ENCODE data around the gene LIPH.

The LIPH gene

DNA sequence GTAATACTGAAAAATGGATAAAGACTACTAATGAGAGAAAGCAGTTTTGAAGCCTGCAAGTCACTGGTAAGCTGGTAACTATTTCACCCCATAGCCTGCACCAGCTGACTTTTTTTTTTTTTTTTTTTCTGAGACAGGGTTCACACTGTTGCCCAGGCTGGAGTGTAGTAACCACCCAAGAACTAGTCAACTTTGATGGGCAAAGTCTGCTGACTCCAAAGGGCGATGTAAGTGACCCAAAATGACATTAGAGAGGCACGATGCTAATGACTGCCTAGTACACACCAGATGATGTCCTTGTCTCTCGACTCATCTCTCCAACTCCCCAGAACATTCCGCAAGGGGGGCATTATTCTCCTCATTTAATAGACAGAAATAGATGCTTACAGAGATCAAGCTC lies 40.7 kb downstream of the LIPH start:
- H3K27me3 ChIP-seq (replicated peaks), result no peaks in the 10 kb centered on the region
- H3K27ac ChIP-seq, result no peak overlapping the region
- in situ Hi-C loops (cut with HindIII; ENCODE audit: low pct_ligation_motif_present, low sequenced_read_pairs), result no loop called here
- no peaks in the 10 kb centered on the region for H3K36me3 ChIP-seq (replicated peaks)
- TF ChIP-seq, protein P1, sequence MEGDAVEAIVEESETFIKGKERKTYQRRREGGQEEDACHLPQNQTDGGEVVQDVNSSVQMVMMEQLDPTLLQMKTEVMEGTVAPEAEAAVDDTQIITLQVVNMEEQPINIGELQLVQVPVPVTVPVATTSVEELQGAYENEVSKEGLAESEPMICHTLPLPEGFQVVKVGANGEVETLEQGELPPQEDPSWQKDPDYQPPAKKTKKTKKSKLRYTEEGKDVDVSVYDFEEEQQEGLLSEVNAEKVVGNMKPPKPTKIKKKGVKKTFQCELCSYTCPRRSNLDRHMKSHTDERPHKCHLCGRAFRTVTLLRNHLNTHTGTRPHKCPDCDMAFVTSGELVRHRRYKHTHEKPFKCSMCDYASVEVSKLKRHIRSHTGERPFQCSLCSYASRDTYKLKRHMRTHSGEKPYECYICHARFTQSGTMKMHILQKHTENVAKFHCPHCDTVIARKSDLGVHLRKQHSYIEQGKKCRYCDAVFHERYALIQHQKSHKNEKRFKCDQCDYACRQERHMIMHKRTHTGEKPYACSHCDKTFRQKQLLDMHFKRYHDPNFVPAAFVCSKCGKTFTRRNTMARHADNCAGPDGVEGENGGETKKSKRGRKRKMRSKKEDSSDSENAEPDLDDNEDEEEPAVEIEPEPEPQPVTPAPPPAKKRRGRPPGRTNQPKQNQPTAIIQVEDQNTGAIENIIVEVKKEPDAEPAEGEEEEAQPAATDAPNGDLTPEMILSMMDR (IDR thresholded peaks at IDR 0.05; ENCODE audit: low read depth, low read length, missing control alignments), result no peak
- no peak for DNase-seq
- no peak overlapping the region for H3K4me3 ChIP-seq (ENCODE audit: low read depth, low read length)

GRCh38 chr3:185508335-185508991 lies 43.9 kb downstream of the LIPH start:
- in situ Hi-C loops (cut with HindIII; ENCODE audit: low pct_ligation_motif_present, low sequenced_read_pairs), result no loop called here
- DNase-seq, result no peak
- H3K27ac ChIP-seq, result no peak overlapping the region

GRCh38 chr3:185507883-185508282 lies 44.5 kb downstream of the LIPH start:
- no peaks in the 10 kb centered on the region for H3K27me3 ChIP-seq (replicated peaks)
- DNase-seq, result no peak
- in situ Hi-C loops (cut with HindIII; ENCODE audit: low pct_ligation_motif_present, low sequenced_read_pairs), result no loop called here
- H3K27ac ChIP-seq, result no peak overlapping the region
- H3K4me3 ChIP-seq (ENCODE audit: low read depth, low read length), result no peak overlapping the region
- H3K36me3 ChIP-seq (replicated peaks), result no peaks in the 10 kb centered on the region
- TF ChIP-seq, protein P1 (IDR thresholded peaks at IDR 0.05; ENCODE audit: low read depth, low read length, missing control alignments), result no peak

More at GRCh38 chr3:185508335-185508991, 43.9 kb downstream of the LIPH start:
- no peaks in the 10 kb centered on the region for H3K27me3 ChIP-seq (replicated peaks)
- TF ChIP-seq, protein P1 (IDR thresholded peaks at IDR 0.05; ENCODE audit: low read depth, low read length, missing control alignments), result no peak
- no peak overlapping the region for H3K4me3 ChIP-seq (ENCODE audit: low read depth, low read length)
- no peaks in the 10 kb centered on the region for H3K36me3 ChIP-seq (replicated peaks)

DNA sequence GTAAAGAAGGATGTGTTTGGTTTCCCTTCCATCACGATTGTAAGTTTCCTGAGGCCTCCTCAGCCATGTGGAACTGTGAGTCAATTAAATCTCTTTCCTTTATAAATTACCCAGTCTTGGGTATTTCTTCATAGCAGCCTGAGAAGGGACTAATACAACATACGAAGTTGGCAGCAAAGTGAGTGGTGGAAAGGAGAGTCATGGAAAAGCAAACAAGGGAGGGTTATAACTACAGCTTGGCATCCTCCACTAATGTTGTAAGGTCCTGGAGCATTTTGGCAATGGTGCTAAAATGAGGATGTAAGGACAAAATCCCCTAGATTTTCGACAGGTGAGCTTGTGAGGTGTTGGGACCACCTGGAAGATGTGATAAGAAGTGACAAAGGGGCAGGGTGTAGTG lies 47.8 kb downstream of the LIPH start:
- Histone ChIP-seq H3K27me3 (replicated peaks) (no peaks in the 10 kb centered on the region), H3K4me3 (ENCODE audit: low read depth, low read length) (no peak overlapping the region), H3K36me3 (replicated peaks) (no peaks in the 10 kb centered on the region), H3K27ac (no peak overlapping the region)
- DNase-seq, result no peak
- in situ Hi-C loops (cut with HindIII; ENCODE audit: low pct_ligation_motif_present, low sequenced_read_pairs), result no loop called here
- TF ChIP-seq, protein P1 (IDR thresholded peaks at IDR 0.05; ENCODE audit: low read depth, low read length, missing control alignments), result no peak

DNA sequence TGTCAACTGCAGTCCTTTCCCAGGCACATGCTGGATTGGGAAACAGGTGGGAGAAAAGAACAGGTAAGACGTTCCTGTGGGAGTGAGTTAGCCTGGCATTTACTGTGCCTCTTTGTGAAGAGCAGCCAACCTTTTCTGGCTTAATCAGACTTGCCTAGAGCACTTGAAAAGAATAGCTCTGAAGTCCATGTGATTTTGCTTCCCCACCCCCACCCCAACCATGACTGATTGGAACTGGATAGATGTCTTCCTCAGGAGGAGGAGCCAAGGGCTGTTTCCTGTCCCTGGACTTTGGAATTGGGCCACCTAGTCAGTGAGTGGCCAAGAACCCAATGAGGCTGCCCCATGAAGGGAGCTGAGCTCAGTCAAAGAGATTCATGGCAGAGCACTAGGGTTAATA lies 48.9 kb downstream of the LIPH start:
- no peaks in the 10 kb centered on the region for H3K36me3 ChIP-seq (replicated peaks)
- no peaks in the 10 kb centered on the region for H3K27me3 ChIP-seq (replicated peaks)
- H3K4me3 ChIP-seq (ENCODE audit: low read depth, low read length), result no peak overlapping the region
- no peak overlapping the region for H3K27ac ChIP-seq
- TF ChIP-seq, protein P1 (IDR thresholded peaks at IDR 0.05; ENCODE audit: low read depth, low read length, missing control alignments), result no peak
- in situ Hi-C loops (cut with HindIII; ENCODE audit: low pct_ligation_motif_present, low sequenced_read_pairs), result no loop called here
- no peak for DNase-seq

GRCh38 chr3:185502987-185503386 lies 49.4 kb downstream of the LIPH start:
- Histone ChIP-seq H3K27ac (no peak overlapping the region), H3K4me3 (ENCODE audit: low read depth, low read length) (no peak overlapping the region), H3K27me3 (replicated peaks) (no peaks in the 10 kb centered on the region), H3K36me3 (replicated peaks) (no peaks in the 10 kb centered on the region)
- in situ Hi-C loops (cut with HindIII; ENCODE audit: low pct_ligation_motif_present, low sequenced_read_pairs), result no loop called here
- TF ChIP-seq, protein P1 (IDR thresholded peaks at IDR 0.05; ENCODE audit: low read depth, low read length, missing control alignments), result no peak
- no peak for DNase-seq

Data from brain microvascular endothelial cell (primary cell).